ENCODE data around the gene MCC. TPM values are rescaled to one million over a fixed set of nuclear protein-coding genes. Genes with fewer than 3 reads are reported as not detected.

Gene MCC
- total RNA-seq, 1 experiment from 2014 or later, result 7.1 TPM

DNA sequence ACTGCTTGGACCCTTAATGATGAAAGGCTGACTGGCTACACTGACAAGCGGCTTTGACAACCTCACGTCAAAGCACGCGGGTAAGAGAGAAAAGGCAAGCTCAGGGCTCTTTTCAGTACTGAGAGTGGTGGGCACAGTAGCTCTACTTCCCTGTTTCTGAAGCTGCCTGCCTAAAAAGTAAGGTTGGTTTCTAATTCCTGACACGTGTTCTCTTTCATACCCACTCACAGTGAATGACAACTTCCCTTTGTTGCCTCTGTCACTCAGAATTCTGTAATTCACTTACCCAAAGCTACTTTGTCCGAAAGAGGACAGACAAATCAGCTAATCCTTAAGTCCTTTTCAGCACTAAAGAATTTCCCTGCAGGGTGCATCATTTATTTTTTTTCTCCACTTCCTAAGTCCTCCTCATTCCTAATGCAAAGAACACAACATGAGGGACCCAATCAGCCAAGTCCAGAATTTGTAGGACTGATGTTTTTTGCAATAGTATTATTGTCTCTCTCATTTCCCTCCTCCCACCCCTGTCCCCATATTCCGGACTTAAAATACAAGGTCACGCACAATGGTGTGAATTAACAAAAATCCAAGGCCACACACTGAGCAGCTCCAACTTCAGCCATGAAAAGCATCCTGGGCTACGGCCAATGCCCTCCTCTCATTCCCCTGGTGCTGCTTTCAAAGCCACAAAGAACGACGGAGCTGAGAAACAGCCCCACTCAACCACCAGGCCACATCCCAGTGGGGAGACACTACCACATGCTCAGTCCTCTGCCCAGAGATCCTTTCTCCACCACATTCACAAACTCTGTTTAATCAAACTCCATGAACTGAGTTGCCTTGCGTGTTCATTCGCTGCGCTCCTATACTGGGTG, 274.5 kb downstream of the MCC start:
- ChIA-PET POLR2A (ENCODE audit: unreplicated experiment) (no interaction called here), CTCF (no interaction called here)
- Histone ChIP-seq H4K20me1 (ENCODE audit: low read length) (no peaks in the 10 kb centered on the region), H2AFZ (ENCODE audit: low read length) (no peak overlapping the region), H3K27ac (ENCODE audit: low read length) (no peak overlapping the region), H3K27me3 (ENCODE audit: low read length) (no peaks in the 10 kb centered on the region), H3K9ac (ENCODE audit: low read length) (no peak overlapping the region), H3K36me3 (ENCODE audit: low read depth, low read length) (no peaks in the 10 kb centered on the region), H3K4me2 (ENCODE audit: low read length) (no peak overlapping the region), H3K79me2 (ENCODE audit: low read length) (no peaks in the 10 kb centered on the region), H3K9me3 (ENCODE audit: low read length) (no peaks in the 10 kb centered on the region), H3K9me2 (replicated peaks; ENCODE audit: low read length) (no peaks in the 10 kb centered on the region), H3F3A (ENCODE audit: low read length, unreplicated experiment) (no peaks in the 10 kb centered on the region), H3K4me3 (ENCODE audit: low read length) (no peak overlapping the region), H3K4me1 (ENCODE audit: insufficient read depth, low read length) (peaks cover 15% of the 10 kb centered on the region; the same call in 1 of the 2 replicates)
- TF ChIP-seq EZH2phosphoT487 (IDR thresholded peaks at IDR 0.05; ENCODE audit: borderline replicate concordance, low read length) (no peak), EZH2 (IDR thresholded peaks at IDR 0.05; ENCODE audit: low read length, unreplicated experiment) (no peak), CTCF (conservative IDR thresholded peaks at IDR 0.05; ENCODE audit: low read depth, low read length) (no peak)
- no peak for DNase-seq
- intact Hi-C loops (cut with micrococcal nuclease), result no loop called here
- no peak for ATAC-seq
- no TSS peak for BruUV-seq (replicated peaks)

- no peak overlapping the region for H2AFZ ChIP-seq (ENCODE audit: low read length)
- H4K20me1 ChIP-seq (ENCODE audit: low read length), result no peaks in the 10 kb centered on the region
- no peaks in the 10 kb centered on the region for H3K9me2 ChIP-seq (replicated peaks; ENCODE audit: low read length)
- DNase-seq (no peak), ATAC-seq (no peak)
- no peak overlapping the region for H3K4me3 ChIP-seq (ENCODE audit: low read length)
- H3K27me3 ChIP-seq (ENCODE audit: low read length), result no peaks in the 10 kb centered on the region
- TF ChIP-seq CTCF (conservative IDR thresholded peaks at IDR 0.05; ENCODE audit: low read depth, low read length), result no peak
- no peak for TF ChIP-seq EZH2phosphoT487 (IDR thresholded peaks at IDR 0.05; ENCODE audit: borderline replicate concordance, low read length)
- no peak for TF ChIP-seq EZH2 (IDR thresholded peaks at IDR 0.05; ENCODE audit: low read length, unreplicated experiment)
- BruUV-seq (replicated peaks), result no TSS peak
- POLR2A ChIA-PET (ENCODE audit: unreplicated experiment), result no interaction called here
- no peaks in the 10 kb centered on the region for H3K79me2 ChIP-seq (ENCODE audit: low read length)
- H3K27ac ChIP-seq (ENCODE audit: low read length), result no peak overlapping the region
- H3K4me1 ChIP-seq (ENCODE audit: insufficient read depth, low read length), result peaks cover 15% of the 10 kb centered on the region; the same call in 1 of the 2 replicates
- CTCF ChIA-PET, result no interaction called here
- H3K36me3 ChIP-seq (ENCODE audit: low read depth, low read length), result no peaks in the 10 kb centered on the region
- no peak overlapping the region for H3K9ac ChIP-seq (ENCODE audit: low read length)
- intact Hi-C loops (cut with micrococcal nuclease), result no loop called here
- H3K4me2 ChIP-seq (ENCODE audit: low read length), result no peak overlapping the region
- no peaks in the 10 kb centered on the region for H3K9me3 ChIP-seq (ENCODE audit: low read length)
- no peaks in the 10 kb centered on the region for H3F3A ChIP-seq (ENCODE audit: low read length, unreplicated experiment)
These were observed 275.9 kb downstream of the MCC start for GRCh38 chr5:113212244-113212920.

GRCh38 chr5:113209498-113209897, 278.8 kb downstream of the MCC start:
- no peaks in the 10 kb centered on the region for H3F3A ChIP-seq (ENCODE audit: low read length, unreplicated experiment)
- intact Hi-C loops (cut with micrococcal nuclease), result no loop called here
- H3K9me2 ChIP-seq (replicated peaks; ENCODE audit: low read length), result no peaks in the 10 kb centered on the region
- POLR2A ChIA-PET (ENCODE audit: unreplicated experiment), result no interaction called here
- H3K4me2 ChIP-seq (ENCODE audit: low read length), result no peak overlapping the region
- CTCF ChIA-PET, result no interaction called here
- no peaks in the 10 kb centered on the region for H3K79me2 ChIP-seq (ENCODE audit: low read length)
- no peaks in the 10 kb centered on the region for H3K36me3 ChIP-seq (ENCODE audit: low read depth, low read length)
- no peaks in the 10 kb centered on the region for H3K27me3 ChIP-seq (ENCODE audit: low read length)
- H3K9ac ChIP-seq (ENCODE audit: low read length), result no peak overlapping the region
- TF ChIP-seq CTCF (conservative IDR thresholded peaks at IDR 0.05; ENCODE audit: low read depth, low read length) (no peak), EZH2 (IDR thresholded peaks at IDR 0.05; ENCODE audit: low read length, unreplicated experiment) (no peak), EZH2phosphoT487 (IDR thresholded peaks at IDR 0.05; ENCODE audit: borderline replicate concordance, low read length) (no peak)
- no peaks in the 10 kb centered on the region for H3K4me1 ChIP-seq (ENCODE audit: insufficient read depth, low read length)
- H4K20me1 ChIP-seq (ENCODE audit: low read length), result no peaks in the 10 kb centered on the region
- no peak overlapping the region for H2AFZ ChIP-seq (ENCODE audit: low read length)
- BruUV-seq (replicated peaks), result no TSS peak
- no peak for DNase-seq
- H3K4me3 ChIP-seq (ENCODE audit: low read length), result no peak overlapping the region
- H3K27ac ChIP-seq (ENCODE audit: low read length), result no peak overlapping the region
- no peaks in the 10 kb centered on the region for H3K9me3 ChIP-seq (ENCODE audit: low read length)
- no peak for ATAC-seq

All from PC-3 (cell line).